C4-2B (cell line): ENCODE data around the gene NCEH1.

Experiments
- ZFX ChIP-seq: fragments of 450-650 bp; IDR thresholded peaks from 2 replicates; pipeline ENCODE4 v1.6.1; 2017
- TF ChIP-seq, protein P1 (sequence below): fragments of 450-650 bp; conservative IDR thresholded peaks from 2 replicates; pipeline ENCODE4 v1.5.1; 2017; ENCODE audit warnings: mild to moderate bottlenecking

GRCh38 chr3:172708921-172709773, 1.7 kb downstream of the NCEH1 start:
- TF ChIP-seq, protein P1, sequence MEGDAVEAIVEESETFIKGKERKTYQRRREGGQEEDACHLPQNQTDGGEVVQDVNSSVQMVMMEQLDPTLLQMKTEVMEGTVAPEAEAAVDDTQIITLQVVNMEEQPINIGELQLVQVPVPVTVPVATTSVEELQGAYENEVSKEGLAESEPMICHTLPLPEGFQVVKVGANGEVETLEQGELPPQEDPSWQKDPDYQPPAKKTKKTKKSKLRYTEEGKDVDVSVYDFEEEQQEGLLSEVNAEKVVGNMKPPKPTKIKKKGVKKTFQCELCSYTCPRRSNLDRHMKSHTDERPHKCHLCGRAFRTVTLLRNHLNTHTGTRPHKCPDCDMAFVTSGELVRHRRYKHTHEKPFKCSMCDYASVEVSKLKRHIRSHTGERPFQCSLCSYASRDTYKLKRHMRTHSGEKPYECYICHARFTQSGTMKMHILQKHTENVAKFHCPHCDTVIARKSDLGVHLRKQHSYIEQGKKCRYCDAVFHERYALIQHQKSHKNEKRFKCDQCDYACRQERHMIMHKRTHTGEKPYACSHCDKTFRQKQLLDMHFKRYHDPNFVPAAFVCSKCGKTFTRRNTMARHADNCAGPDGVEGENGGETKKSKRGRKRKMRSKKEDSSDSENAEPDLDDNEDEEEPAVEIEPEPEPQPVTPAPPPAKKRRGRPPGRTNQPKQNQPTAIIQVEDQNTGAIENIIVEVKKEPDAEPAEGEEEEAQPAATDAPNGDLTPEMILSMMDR, result no peak
- no peak for TF ChIP-seq ZFX
